DOHH2 (cell line): ENCODE data around the gene ARHGAP11B.

ENCODE experiments used
- EZH2phosphoT487 ChIP-seq: fragments of 200-600 bp; sonication (generic); IDR thresholded peaks from 2 replicates; pipeline ENCODE4 v1.6.1; 2017; ENCODE audit warnings: borderline replicate concordance, mild to moderate bottlenecking, antibody characterized with exemption, low read length, moderate library complexity, mixed read lengths
- TF ChIP-seq, protein P1 (sequence below): fragments of 200-600 bp; sonication (generic); IDR thresholded peaks from one replicate; pipeline ENCODE4 v1.5.1; 2014; ENCODE audit warnings: antibody characterized with exemption, mild to moderate bottlenecking, low read depth, low read length; ENCODE audit not compliant: poor library complexity, severe bottlenecking

DNA sequence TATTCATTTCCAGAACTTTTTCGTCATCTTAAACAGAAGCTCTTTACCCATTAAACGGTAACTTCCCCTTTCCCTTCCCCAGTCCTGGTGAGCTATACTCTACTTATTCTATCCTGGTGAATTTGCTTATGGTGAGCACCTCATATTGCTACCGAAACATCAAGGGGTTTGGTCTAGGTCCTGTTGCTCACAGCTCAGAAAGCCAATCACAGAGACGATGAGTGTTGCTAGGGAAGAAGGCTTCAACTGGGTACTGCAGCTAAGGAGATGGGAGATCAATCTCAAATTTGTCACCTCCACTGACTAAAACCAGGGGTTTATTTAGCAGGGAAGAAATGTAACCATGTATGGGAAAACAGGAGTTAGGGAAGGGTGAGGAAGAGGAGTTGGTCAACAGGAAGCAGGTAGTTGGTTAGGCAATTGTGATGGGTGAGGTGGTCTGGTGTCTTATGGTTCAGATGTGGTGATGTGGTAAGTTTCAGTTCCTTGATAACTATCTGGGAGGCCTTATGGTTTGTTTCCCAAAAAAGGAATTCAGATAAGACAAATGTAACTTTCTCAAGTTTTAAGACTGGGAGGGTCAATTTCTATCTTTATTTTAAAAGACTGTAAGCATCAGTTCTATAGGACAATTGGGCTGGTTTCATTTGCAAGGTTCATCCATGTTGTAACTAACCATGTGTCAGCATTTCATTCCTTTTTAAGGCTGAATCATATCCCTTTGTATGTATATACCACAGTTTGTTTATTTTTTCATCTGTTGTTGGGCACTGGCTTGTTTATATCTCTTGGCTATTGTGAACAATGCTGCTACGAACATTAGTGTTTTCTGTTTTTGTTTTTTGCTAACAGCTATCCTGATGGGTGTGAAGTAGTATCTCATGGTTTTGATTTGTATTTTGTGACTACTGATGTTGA is 24.3 kb downstream of the ARHGAP11B start:
- TF ChIP-seq, protein P1, sequence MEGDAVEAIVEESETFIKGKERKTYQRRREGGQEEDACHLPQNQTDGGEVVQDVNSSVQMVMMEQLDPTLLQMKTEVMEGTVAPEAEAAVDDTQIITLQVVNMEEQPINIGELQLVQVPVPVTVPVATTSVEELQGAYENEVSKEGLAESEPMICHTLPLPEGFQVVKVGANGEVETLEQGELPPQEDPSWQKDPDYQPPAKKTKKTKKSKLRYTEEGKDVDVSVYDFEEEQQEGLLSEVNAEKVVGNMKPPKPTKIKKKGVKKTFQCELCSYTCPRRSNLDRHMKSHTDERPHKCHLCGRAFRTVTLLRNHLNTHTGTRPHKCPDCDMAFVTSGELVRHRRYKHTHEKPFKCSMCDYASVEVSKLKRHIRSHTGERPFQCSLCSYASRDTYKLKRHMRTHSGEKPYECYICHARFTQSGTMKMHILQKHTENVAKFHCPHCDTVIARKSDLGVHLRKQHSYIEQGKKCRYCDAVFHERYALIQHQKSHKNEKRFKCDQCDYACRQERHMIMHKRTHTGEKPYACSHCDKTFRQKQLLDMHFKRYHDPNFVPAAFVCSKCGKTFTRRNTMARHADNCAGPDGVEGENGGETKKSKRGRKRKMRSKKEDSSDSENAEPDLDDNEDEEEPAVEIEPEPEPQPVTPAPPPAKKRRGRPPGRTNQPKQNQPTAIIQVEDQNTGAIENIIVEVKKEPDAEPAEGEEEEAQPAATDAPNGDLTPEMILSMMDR: no peak
- TF ChIP-seq EZH2phosphoT487: no peak
